Esophagus mucosa (tissue), 1 donor: ENCODE measurements around the gene NIPAL3. TPM values are rescaled to one million over a fixed set of nuclear protein-coding genes. Genes with fewer than 3 reads are reported as not detected.

Experiments
- ATAC-seq: fragments of 200-7000 bp; cut with Tn5 transposase; one replicate; pipeline ENCODE4 v1.9.1; 2020
- total RNA-seq: library from RNA; stranded (reverse); gene quantifications from one replicate; pipeline ENCODE4 v1.2.4, GENCODE V29; 2023
- donor health status: DM: yes; HTN: yes; CAD: no.

Gene NIPAL3
- total RNA-seq, result 21.3 TPM

GRCh38 chr1:24415334-24415909 is at the start of gene NIPAL3:
Gene NIPAL3 (plus strand): TSS chr1:24415802. CDS start chr1:24419548, 3,746 bp downstream.
- peak; percentile 88 for ATAC-seq

GRCh38 chr1:24366707-24367106 is 48.9 kb upstream of the NIPAL3 start:
- no peak for ATAC-seq

- ATAC-seq, result peak; percentile 38
Measured at GRCh38 chr1:24369199-24369598, 46.4 kb upstream of the NIPAL3 start.

- no peak for ATAC-seq
Measured at GRCh38 chr1:24369801-24370200, 45.8 kb upstream of the NIPAL3 start.

GRCh38 chr1:24373044-24373443 is 42.6 kb upstream of the NIPAL3 start:
- peak; percentile 72 for ATAC-seq

GRCh38 chr1:24373710-24374109 is 41.9 kb upstream of the NIPAL3 start:
- peak; percentile 36 for ATAC-seq

- ATAC-seq, result no peak
Measured at GRCh38 chr1:24374891-24375786, 40.5 kb upstream of the NIPAL3 start.

GRCh38 chr1:24379733-24380315 is 35.8 kb upstream of the NIPAL3 start:
- peak; percentile 56 for ATAC-seq

GRCh38 chr1:24380508-24380907 is 35.1 kb upstream of the NIPAL3 start:
- ATAC-seq, result no peak

- ATAC-seq, result peak; percentile 5
Measured at GRCh38 chr1:24381256-24381655, 34.3 kb upstream of the NIPAL3 start.

- peak; percentile 63 for ATAC-seq
Measured at GRCh38 chr1:24382165-24382577, 33.4 kb upstream of the NIPAL3 start.

- no peak for ATAC-seq
Measured at GRCh38 chr1:24383381-24383940, 32.1 kb upstream of the NIPAL3 start.

GRCh38 chr1:24384251-24385090 is 31.1 kb upstream of the NIPAL3 start:
- ATAC-seq, result peak; percentile 67

GRCh38 chr1:24385160-24385940 is 30.3 kb upstream of the NIPAL3 start:
- ATAC-seq, result peak; percentile 54

GRCh38 chr1:24386241-24386640 is 29.4 kb upstream of the NIPAL3 start:
- ATAC-seq, result no peak

- no peak for ATAC-seq
Measured at GRCh38 chr1:24386931-24387330, 28.7 kb upstream of the NIPAL3 start.

- ATAC-seq, result no peak
Measured at GRCh38 chr1:24387636-24388175, 27.9 kb upstream of the NIPAL3 start.

GRCh38 chr1:24388331-24388885 is 27.2 kb upstream of the NIPAL3 start:
- ATAC-seq, result no peak

GRCh38 chr1:24389231-24389678 is 26.3 kb upstream of the NIPAL3 start:
- ATAC-seq, result peak; percentile 56

- peak; percentile 72 for ATAC-seq
Measured at GRCh38 chr1:24390924-24391782, 24.4 kb upstream of the NIPAL3 start.
